ENCODE measurements around the gene DST.

The DST gene

GRCh38 chr6:56516003-56516402 lies 126.7 kb downstream of the DST start:
- no peaks in the 10 kb centered on the region for H3K9me3 ChIP-seq (replicated peaks in 1 of 11)
- H3K27ac ChIP-seq: no peak overlapping the region
- no peak overlapping the region for H3K4me2 ChIP-seq
- H3K36me3 ChIP-seq: peaks cover 0 to 82% (median 34%) of the 10 kb centered on the region in 11 experiments; a peak in 20 of 22 replicates
- H3K4me1 ChIP-seq: no peaks in the 10 kb centered on the region
- no peak overlapping the region for H3K9ac ChIP-seq
- no peaks in the 10 kb centered on the region for H3K27me3 ChIP-seq
- no peak for TF ChIP-seq Cebpa-rat (IDR thresholded peaks at IDR 0.05)
- no peak overlapping the region for H3K4me3 ChIP-seq
- no peaks in the 10 kb centered on the region for H4K20me1 ChIP-seq

GRCh38 chr6:56515081-56515905 lies 127.4 kb downstream of the DST start:
- no peak overlapping the region for H3K4me2 ChIP-seq

GRCh38 chr6:56514395-56514794 lies 128.3 kb downstream of the DST start:
- no peaks in the 10 kb centered on the region for H3K4me1 ChIP-seq
- no peaks in the 10 kb centered on the region for H3K27me3 ChIP-seq
- no peak overlapping the region for H3K4me2 ChIP-seq
- H4K20me1 ChIP-seq: no peaks in the 10 kb centered on the region
- peaks cover 5 to 86% (median 33%) of the 10 kb centered on the region in 11 experiments; a peak in 21 of 22 replicates for H3K36me3 ChIP-seq
- TF ChIP-seq Cebpa-rat (IDR thresholded peaks at IDR 0.05): no peak
- H3K9me3 ChIP-seq (replicated peaks in 1 of 11): no peaks in the 10 kb centered on the region
- H3K4me3 ChIP-seq: no peak overlapping the region
- no peak overlapping the region for H3K9ac ChIP-seq
- no peak overlapping the region for H3K27ac ChIP-seq

More at GRCh38 chr6:56515081-56515905, 127.4 kb downstream of the DST start:
- no peak overlapping the region for H3K9ac ChIP-seq
- H3K4me3 ChIP-seq: no peak overlapping the region
- no peaks in the 10 kb centered on the region for H3K4me1 ChIP-seq
- peaks cover 0 to 86% (median 36%) of the 10 kb centered on the region in 11 experiments; a peak in 20 of 22 replicates for H3K36me3 ChIP-seq
- H3K27ac ChIP-seq: no peak overlapping the region
- H3K27me3 ChIP-seq: no peaks in the 10 kb centered on the region
- TF ChIP-seq Cebpa-rat (IDR thresholded peaks at IDR 0.05): no peak
- no peaks in the 10 kb centered on the region for H4K20me1 ChIP-seq
- H3K9me3 ChIP-seq (replicated peaks in 1 of 11): no peaks in the 10 kb centered on the region

GRCh38 chr6:56513631-56514030 lies 129.1 kb downstream of the DST start:
- Histone ChIP-seq H3K36me3 (peaks cover 10 to 86% (median 34%) of the 10 kb centered on the region in 11 experiments; a peak in 21 of 22 replicates), H3K27me3 (no peaks in the 10 kb centered on the region), H3K27ac (no peak overlapping the region), H3K4me3 (no peak overlapping the region), H3K9ac (no peak overlapping the region), H3K4me1 (no peaks in the 10 kb centered on the region), H3K9me3 (replicated peaks in 1 of 11) (no peaks in the 10 kb centered on the region), H3K4me2 (no peak overlapping the region), H4K20me1 (no peaks in the 10 kb centered on the region)
- TF ChIP-seq Cebpa-rat (IDR thresholded peaks at IDR 0.05): no peak

- H3K4me1 ChIP-seq: no peaks in the 10 kb centered on the region
- no peak overlapping the region for H3K27ac ChIP-seq
- no peaks in the 10 kb centered on the region; a peak in 1 of 22 replicates for H4K20me1 ChIP-seq
- no peaks in the 10 kb centered on the region for H3K27me3 ChIP-seq
- H3K9me3 ChIP-seq (replicated peaks in 1 of 11): no peaks in the 10 kb centered on the region
- H3K9ac ChIP-seq: no peak overlapping the region
- H3K4me3 ChIP-seq: no peak overlapping the region
- H3K4me2 ChIP-seq: no peak overlapping the region
- no peak for TF ChIP-seq Cebpa-rat (IDR thresholded peaks at IDR 0.05)
- H3K36me3 ChIP-seq: peaks cover 16 to 89% (median 38%) of the 10 kb centered on the region in 11 experiments; a peak in 21 of 22 replicates
Measured at GRCh38 chr6:56511591-56511990, 131.1 kb downstream of the DST start.

GRCh38 chr6:56510984-56511531 lies 131.6 kb downstream of the DST start:
- Histone ChIP-seq H3K27ac (no peak overlapping the region), H3K36me3 (peaks cover 20 to 91% (median 43%) of the 10 kb centered on the region in 11 experiments; a peak in 21 of 22 replicates), H3K4me1 (no peaks in the 10 kb centered on the region), H3K4me3 (no peak overlapping the region), H3K27me3 (no peaks in the 10 kb centered on the region), H4K20me1 (no peaks in the 10 kb centered on the region; a peak in 1 of 22 replicates), H3K9me3 (replicated peaks in 1 of 11) (no peaks in the 10 kb centered on the region), H3K4me2 (no peak overlapping the region), H3K9ac (no peak overlapping the region)
- no peak for TF ChIP-seq Cebpa-rat (IDR thresholded peaks at IDR 0.05)

- Histone ChIP-seq H3K27ac (no peak overlapping the region), H3K4me1 (no peaks in the 10 kb centered on the region), H3K36me3 (peaks cover 21 to 91% (median 36%) of the 10 kb centered on the region in 11 experiments; a peak in 21 of 22 replicates), H3K4me3 (no peak overlapping the region), H3K27me3 (no peaks in the 10 kb centered on the region), H3K9ac (no peak overlapping the region), H4K20me1 (no peaks in the 10 kb centered on the region; a peak in 1 of 22 replicates), H3K4me2 (no peak overlapping the region), H3K9me3 (replicated peaks in 1 of 11) (no peaks in the 10 kb centered on the region)
- TF ChIP-seq Cebpa-rat (IDR thresholded peaks at IDR 0.05): no peak
Measured at GRCh38 chr6:56509031-56509430, 133.7 kb downstream of the DST start.

GRCh38 chr6:56507517-56507916 lies 135.2 kb downstream of the DST start:
- peaks cover 19 to 76% (median 29%) of the 10 kb centered on the region in 11 experiments; a peak in 21 of 22 replicates for H3K36me3 ChIP-seq
- H3K27ac ChIP-seq: no peak overlapping the region

GRCh38 chr6:56505512-56506260 lies 137.0 kb downstream of the DST start:
- no peaks in the 10 kb centered on the region for H3K27me3 ChIP-seq
- peaks cover 16 to 73% (median 28%) of the 10 kb centered on the region in 11 experiments; a peak in 21 of 22 replicates for H3K36me3 ChIP-seq
- H3K4me3 ChIP-seq: no peak overlapping the region
- no peak overlapping the region for H3K9ac ChIP-seq
- no peak for TF ChIP-seq Cebpa-rat (IDR thresholded peaks at IDR 0.05)
- H3K4me2 ChIP-seq: no peak overlapping the region
- H3K4me1 ChIP-seq: no peaks in the 10 kb centered on the region
- H3K9me3 ChIP-seq (replicated peaks in 1 of 11): no peaks in the 10 kb centered on the region
- H3K27ac ChIP-seq: no peak overlapping the region
- no peaks in the 10 kb centered on the region; a peak in 1 of 22 replicates for H4K20me1 ChIP-seq

More at GRCh38 chr6:56507517-56507916, 135.2 kb downstream of the DST start:
- no peak for TF ChIP-seq Cebpa-rat (IDR thresholded peaks at IDR 0.05)
- Histone ChIP-seq H3K9ac (no peak overlapping the region), H3K4me3 (no peak overlapping the region), H3K9me3 (replicated peaks in 1 of 11) (no peaks in the 10 kb centered on the region), H3K27me3 (no peaks in the 10 kb centered on the region), H4K20me1 (no peaks in the 10 kb centered on the region; a peak in 1 of 22 replicates), H3K4me2 (no peak overlapping the region), H3K4me1 (no peaks in the 10 kb centered on the region)

All from BLaER1 treated with 17β-estradiol and CSF1 and Interleukin-3, amounts not matched to agents 10 nM and 100 nM (cell line).